Measurements from ENCODE around the gene ENG. TPM values are rescaled to one million over a fixed set of nuclear protein-coding genes. Genes with fewer than 3 reads are reported as not detected.

ENG gene
- total and polyA plus RNA-seq, 2 of the 8 experiments (the other 6 are each of a cell fraction or from before 2014, with no cell fraction given), result 1.8 to 4.4 TPM

DNA sequence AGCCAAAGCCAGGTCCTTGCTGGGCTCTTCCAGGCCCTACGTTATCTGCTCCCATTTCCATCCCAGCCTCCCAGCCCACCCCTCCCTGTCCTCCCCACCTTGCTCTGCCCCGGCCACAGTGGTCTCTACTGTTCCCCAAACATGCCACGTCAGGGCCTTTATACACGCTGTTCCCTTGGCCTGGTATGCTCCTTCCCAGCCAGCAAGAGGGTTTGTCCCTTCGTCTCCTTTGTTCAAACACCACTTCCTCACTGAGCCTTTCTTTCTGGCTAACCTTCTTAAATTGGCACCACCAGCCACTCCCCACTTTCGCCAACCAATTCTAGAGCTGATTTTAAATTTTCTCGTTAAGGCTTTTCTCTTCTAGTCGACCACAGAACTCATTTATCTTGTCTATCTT is 85.8 kb downstream of the ENG start:
- 92% methylated on average over 8 of the region's 8 CpGs; no CpG with 5 or more reads in 1 of the 2 experiments for WGBS, 2 experiments (ENCODE audit: extremely low coverage in 1 of 2, insufficient coverage in 1 of 2, insufficient read length in 1 of 2, insufficient replicate concordance in 2 of 2, low coverage in 1 of 2, low lambda C conversion rate in 2 of 2, missing lambda C conversion rate in 1 of 2)
- ChIA-PET CTCF (ENCODE audit: partially characterized antibody) (interaction anchor here (1.4 to 14.6 kb wide), 5 partner anchors 17 to 34 kb away, joined by 4 to 227 read pairs (median 8); partner anchors contain the start of genes CDK9, SH2D3C and TOR2A), POLR2A (ENCODE audit: partially characterized antibody) (interaction anchor here (1.2 kb wide), 1 partner anchor 26 kb away, joined by 3 read pairs; no protein-coding TSS in a partner anchor)
- H3K23ac ChIP-seq (ENCODE audit: insufficient read length), result no peak overlapping the region
- H2BK120ac ChIP-seq (replicated peaks; ENCODE audit: low read depth, low read length), result no peak overlapping the region
- H3K9me3 ChIP-seq (ENCODE audit: insufficient read depth in 2 of 2, low read depth in 1 of 2, low read length in 1 of 2), result no peaks in the 10 kb centered on the region
- H3K36me3 ChIP-seq (ENCODE audit: control insufficient read depth in 2 of 4, insufficient read depth in 4 of 4, low read length in 3 of 4), result no peaks in the 10 kb centered on the region
- no peak overlapping the region for H4K8ac ChIP-seq (ENCODE audit: extremely low read depth, insufficient read depth, low read length)
- H2BK15ac ChIP-seq (ENCODE audit: low read length), result no peak overlapping the region
- 0 out of 2 replicates have a peak overlapping the region, but pooled peaks have one; percentile 52 for H2BK5ac ChIP-seq (ENCODE audit: low read depth, low read length)
- no peak overlapping the region for H3K14ac ChIP-seq (ENCODE audit: insufficient read length)
- 0 out of 2 replicates have a peak overlapping the region, but pooled peaks have one; percentile 80 for H2BK12ac ChIP-seq (ENCODE audit: low read depth, low read length)
- H3K79me2 ChIP-seq (ENCODE audit: control insufficient read depth in 1 of 2, insufficient read depth in 2 of 2, low read length in 2 of 2), result no peaks in the 10 kb centered on the region
- no peak overlapping the region for H3K56ac ChIP-seq (replicated peaks; ENCODE audit: insufficient read length, low read depth, low read length)
- no peaks in the 10 kb centered on the region for H3K27me3 ChIP-seq (replicated peaks in 1 of 4; ENCODE audit: control insufficient read depth in 3 of 4, extremely low read depth in 1 of 4, insufficient read depth in 3 of 4, low read length in 3 of 4)
- H3K79me1 ChIP-seq (ENCODE audit: low read depth, low read length), result no peaks in the 10 kb centered on the region
- H3K4me3 ChIP-seq (ENCODE audit: extremely low read depth in 1 of 4, insufficient read depth in 2 of 4, low read depth in 3 of 4, low read length in 4 of 4), result no peak overlapping the region
- no peak overlapping the region for H4K5ac ChIP-seq (ENCODE audit: insufficient read length, low read depth, low read length)
- H2AFZ ChIP-seq (ENCODE audit: low read length), result no peak overlapping the region
- no peak for DNase-seq (ENCODE audit: low read depth in 1 of 2, low spot score in 2 of 2)
- no peak overlapping the region for H3K9ac ChIP-seq (replicated peaks in 1 of 4; ENCODE audit: extremely low read depth in 1 of 4, low read depth in 3 of 4, low read length in 3 of 4)
- TF ChIP-seq CREB1 (IDR thresholded peaks at IDR 0.05), result no peak
- TF ChIP-seq SUZ12 (IDR thresholded peaks at IDR 0.05; ENCODE audit: low read length), result no peak
- TF ChIP-seq SP4 (IDR thresholded peaks at IDR 0.05; ENCODE audit: low read length), result no peak
- TF ChIP-seq, protein P1, sequence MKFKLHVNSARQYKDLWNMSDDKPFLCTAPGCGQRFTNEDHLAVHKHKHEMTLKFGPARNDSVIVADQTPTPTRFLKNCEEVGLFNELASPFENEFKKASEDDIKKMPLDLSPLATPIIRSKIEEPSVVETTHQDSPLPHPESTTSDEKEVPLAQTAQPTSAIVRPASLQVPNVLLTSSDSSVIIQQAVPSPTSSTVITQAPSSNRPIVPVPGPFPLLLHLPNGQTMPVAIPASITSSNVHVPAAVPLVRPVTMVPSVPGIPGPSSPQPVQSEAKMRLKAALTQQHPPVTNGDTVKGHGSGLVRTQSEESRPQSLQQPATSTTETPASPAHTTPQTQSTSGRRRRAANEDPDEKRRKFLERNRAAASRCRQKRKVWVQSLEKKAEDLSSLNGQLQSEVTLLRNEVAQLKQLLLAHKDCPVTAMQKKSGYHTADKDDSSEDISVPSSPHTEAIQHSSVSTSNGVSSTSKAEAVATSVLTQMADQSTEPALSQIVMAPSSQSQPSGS (IDR thresholded peaks at IDR 0.05; ENCODE audit: low read length), result no peak
- TF ChIP-seq NANOG (IDR thresholded peaks at IDR 0.05; ENCODE audit: insufficient read depth, low read depth, low read length, poor library complexity, severe bottlenecking), result no peak
- no peak for TF ChIP-seq EZH2 (IDR thresholded peaks at IDR 0.05; ENCODE audit: low read depth, low read length, severe bottlenecking)
- no peak for TF ChIP-seq CEBPB (IDR thresholded peaks at IDR 0.05; ENCODE audit: low read depth, low read length)
- TF ChIP-seq SIN3A (conservative IDR thresholded peaks at IDR 0.05 in 1 of 2, IDR thresholded peaks at IDR 0.05 in 1 of 2; ENCODE audit: low read depth in 1 of 2, low read length in 2 of 2), result no peak
- TF ChIP-seq JUND (IDR thresholded peaks at IDR 0.05; ENCODE audit: low read length), result no peak
- H2AK5ac ChIP-seq (ENCODE audit: low read depth, low read length), result no peak overlapping the region
- H3K4me2 ChIP-seq (ENCODE audit: insufficient read depth in 1 of 2, low read depth in 2 of 2, low read length in 2 of 2), result no peak overlapping the region
- peaks cover 4 to 21% (median 10%) of the 10 kb centered on the region in 4 experiments for H3K4me1 ChIP-seq (replicated peaks in 1 of 4; ENCODE audit: control insufficient read depth in 3 of 4, insufficient read depth in 4 of 4, low read length in 3 of 4)
- H3K4ac ChIP-seq (replicated peaks; ENCODE audit: insufficient read length, low read depth, low read length), result no peak overlapping the region
- H2BK20ac ChIP-seq (ENCODE audit: low read length), result no peak overlapping the region
- no peak overlapping the region for H3K18ac ChIP-seq (ENCODE audit: extremely low read depth, low read length)
- no peak overlapping the region for H4K91ac ChIP-seq (replicated peaks; ENCODE audit: insufficient read length, low read length)
- no peak overlapping the region for H3K27ac ChIP-seq (ENCODE audit: low read depth, low read length)
- no peaks in the 10 kb centered on the region for H4K20me1 ChIP-seq (replicated peaks in 1 of 2; ENCODE audit: control insufficient read depth in 1 of 2, insufficient read depth in 2 of 2, low read length in 2 of 2)
- FAIRE-seq, result no peak
- H3K23me2 ChIP-seq (ENCODE audit: low read depth, low read length), result no peaks in the 10 kb centered on the region; the same call in 1 of the 2 replicates
